ENCODE data around the gene RAB4A. TPM values are rescaled to one million over a fixed set of nuclear protein-coding genes. Genes with fewer than 3 reads are reported as not detected.
A peak's percentile ranks its signal among the peaks of the same experiment; 100 is the strongest.

Gene RAB4A
- polyA plus RNA-seq, 1 donor, result 50.3 TPM

GRCh38 chr1:229339520-229339919 lies 68.6 kb downstream of the RAB4A start:
- DNase-seq, result no peak

GRCh38 chr1:229340496-229340895 lies 69.6 kb downstream of the RAB4A start:
- DNase-seq, result no peak

GRCh38 chr1:229341774-229342655 lies 71.1 kb downstream of the RAB4A start:
- DNase-seq, result peak; percentile 69

GRCh38 chr1:229342656-229343569 lies 72.0 kb downstream of the RAB4A start, which contains the start of gene CCSAP:
Gene CCSAP (minus strand): TSS chr1:229343047. CDS start chr1:229342465, 582 bp downstream.
- peak; percentile 53 for DNase-seq

GRCh38 chr1:229344139-229344538 lies 73.2 kb downstream of the RAB4A start:
- no peak for DNase-seq

- no peak for DNase-seq
These were observed 74.2 kb downstream of the RAB4A start for GRCh38 chr1:229344937-229345684.

GRCh38 chr1:229347528-229347927 lies 76.6 kb downstream of the RAB4A start:
- DNase-seq, result no peak

GRCh38 chr1:229349463-229350385 lies 78.8 kb downstream of the RAB4A start:
- no peak for DNase-seq

- DNase-seq, result no peak
These were observed 82.1 kb downstream of the RAB4A start for GRCh38 chr1:229352975-229353374.

GRCh38 chr1:229354226-229354625 lies 83.3 kb downstream of the RAB4A start:
- no peak for DNase-seq

Other genes starting within 250 kb of the RAB4A start
- gene CCSAP, start 71.9 kb downstream of the RAB4A start, polyA plus RNA-seq (ENCODE audit: insufficient read length), result 6.7 TPM
- gene ACTA1, start 163.0 kb downstream of the RAB4A start, polyA plus RNA-seq (ENCODE audit: insufficient read length), result 13,723 TPM
- 26.2 TPM for gene NUP133, start 237.2 kb downstream of the RAB4A start, polyA plus RNA-seq (ENCODE audit: insufficient read length)